ENCODE measurements around the gene CFAP65.

The CFAP65 gene

GRCh38 chr2:219030177-219030940 lies 11.0 kb downstream of the CFAP65 start:
- FAIRE-seq: no peak

- no peak for FAIRE-seq
Observed at GRCh38 chr2:219029829-219030165, 11.5 kb downstream of the CFAP65 start.

GRCh38 chr2:219028996-219029828 lies 12.1 kb downstream of the CFAP65 start:
- FAIRE-seq: no peak

GRCh38 chr2:219028141-219028540 lies 13.2 kb downstream of the CFAP65 start:
- no peak for FAIRE-seq

GRCh38 chr2:219027511-219028055 lies 13.7 kb downstream of the CFAP65 start:
- no peak for FAIRE-seq

GRCh38 chr2:219026946-219027345 lies 14.4 kb downstream of the CFAP65 start:
- no peak for FAIRE-seq

- no peak for FAIRE-seq
Observed at GRCh38 chr2:219025637-219026585, 15.4 kb downstream of the CFAP65 start.

GRCh38 chr2:219024059-219024458 lies 17.3 kb downstream of the CFAP65 start:
- no peak for FAIRE-seq

- no peak for FAIRE-seq
Observed at GRCh38 chr2:219023045-219023605, 18.2 kb downstream of the CFAP65 start.

GRCh38 chr2:219022616-219023015 lies 18.7 kb downstream of the CFAP65 start:
- no peak for FAIRE-seq

GRCh38 chr2:219022041-219022440 lies 19.3 kb downstream of the CFAP65 start:
- FAIRE-seq: no peak

- no peak for FAIRE-seq
Observed at GRCh38 chr2:219021591-219021990, 19.7 kb downstream of the CFAP65 start.

GRCh38 chr2:219020604-219021365 lies 20.5 kb downstream of the CFAP65 start:
- FAIRE-seq: no peak

GRCh38 chr2:219019436-219019835 lies 21.9 kb downstream of the CFAP65 start:
- FAIRE-seq: no peak

GRCh38 chr2:219018726-219019125 lies 22.6 kb downstream of the CFAP65 start:
- no peak for FAIRE-seq

GRCh38 chr2:219018286-219018685 lies 23.0 kb downstream of the CFAP65 start:
- no peak for FAIRE-seq

- no peak for FAIRE-seq
Observed at GRCh38 chr2:219017201-219017931, 23.9 kb downstream of the CFAP65 start.

- no peak for FAIRE-seq
Observed at GRCh38 chr2:219016721-219017120, 24.6 kb downstream of the CFAP65 start.

GRCh38 chr2:219010873-219011272 lies 30.4 kb downstream of the CFAP65 start:
- FAIRE-seq: no peak

GRCh38 chr2:219010162-219010756 lies 31.1 kb downstream of the CFAP65 start:
- FAIRE-seq: no peak

- FAIRE-seq: no peak
Observed at GRCh38 chr2:219009294-219009693, 32.0 kb downstream of the CFAP65 start.
